Right cardiac atrium (tissue), 5 donors: ENCODE measurements around the gene ZSCAN21. TPM values are rescaled to one million over a fixed set of nuclear protein-coding genes. Genes with fewer than 3 reads are reported as not detected.

ENCODE experiments used
- ATAC-seq, 2 donors: fragments of 200-7000 bp; cut with Tn5 transposase; one replicate each; pipeline versions ENCODE4 v1.8.0 to v1.9.1; 2020; ENCODE audit warnings: moderate library complexity in 2 of 2, mild to moderate bottlenecking in 1 of 2
- DNase-seq, 3 donors: peaks; one replicate each; pipeline ENCODE4 v3.0.0-alpha.2; 2020
- H3K27ac ChIP-seq: one replicate; pipeline ENCODE4 v1.5.1; 2013; ENCODE audit warnings: mild to moderate bottlenecking, low read length, control low read depth, moderate library complexity
- H3K27me3 ChIP-seq: one replicate; pipeline ENCODE4 v1.6.1; 2013; ENCODE audit not compliant: control insufficient read depth, insufficient read depth
- H3K4me1 ChIP-seq: one replicate; pipeline ENCODE4 v1.6.1; 2013; ENCODE audit warnings: low read length; ENCODE audit not compliant: control insufficient read depth, insufficient read depth
- H3K4me3 ChIP-seq: one replicate; pipeline ENCODE4 v1.5.1; 2013; ENCODE audit warnings: low read length, control low read depth
- H3K9me3 ChIP-seq: one replicate; pipeline ENCODE4 v1.6.1; 2013; ENCODE audit warnings: low read length; ENCODE audit not compliant: control insufficient read depth
- WGBS: extraction: QIAGEN DNeasy Blood & Tissue Kit; methylation state at CpG from one replicate; pipeline ENCODE4 v1.1.7; 2013; 5-methylcytosine and 5-hydroxymethylcytosine counted together
- intact Hi-C, 4 donors: fragments of 100-400 bp; cut with DNase I; formaldehyde crosslinking; loops; one replicate each; pipeline versions ENCODE4 v1.11.0 to v1.14.0; 2022 to 2023
- polyA plus RNA-seq: library from polyadenylated mRNA; stranded (reverse); fragments of 200-250 nt; gene quantifications from one replicate; pipeline ENCODE4 v1.2.3, GENCODE V29; 2013
- total RNA-seq, 4 donors: library from RNA; stranded (reverse); fragmentation: NEBNext Ultra II Directional; extraction: Animal tissue kit (Norgen Biotek cat#: 25700); gene quantifications; one replicate each; pipeline ENCODE4 v1.2.1, GENCODE V29; 2021
- donor health status: healthy with polysubstance abuse.
- donor health status: DM: no; HTN: yes; CAD: no.
- donor health status: DM: no; HTN: no; CAD: no.
- donor health status: DM: no; HTN: yes; CAD: no; lungs with severe emphysema.
- donor health status: DM: yes; HTN: yes; CAD: no.

The ZSCAN21 gene
- total and polyA plus RNA-seq, 5 donors: 6.2 to 8.6 (median 7.6) TPM

DNA sequence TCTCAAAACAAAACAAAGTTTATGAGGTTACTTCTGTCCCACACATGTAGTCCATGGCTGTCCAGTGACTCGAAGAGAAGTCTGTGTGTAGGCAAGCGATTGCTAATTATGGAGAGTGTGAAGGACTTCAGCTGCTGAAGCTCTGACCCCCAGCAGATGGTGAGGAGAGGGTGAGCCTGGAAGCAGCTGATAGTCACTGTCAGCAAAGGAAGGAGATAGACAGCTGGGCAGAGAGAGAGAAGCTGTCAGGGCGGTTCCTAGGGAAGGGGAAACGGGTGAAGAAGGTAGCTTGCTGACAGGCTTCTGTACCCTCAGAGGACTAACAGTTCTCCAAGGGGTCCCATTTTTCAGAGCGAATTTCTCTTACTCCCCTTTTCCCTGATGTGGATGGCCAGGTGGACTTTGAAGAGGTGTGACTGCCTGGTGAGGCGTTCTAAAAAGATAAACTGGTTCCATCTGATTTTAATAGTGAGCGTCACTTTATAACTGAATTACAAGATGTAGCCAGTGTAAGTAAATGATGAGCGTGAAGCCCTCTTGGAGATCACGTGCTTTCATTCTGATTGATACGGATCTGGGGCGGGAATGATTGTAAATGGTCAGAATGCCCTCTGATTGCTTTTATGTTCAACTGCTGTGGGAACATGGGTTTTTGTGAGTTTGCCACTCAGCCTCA is 12.1 kb downstream of the ZSCAN21 start:
- Histone ChIP-seq H3K9me3 (no peaks in the 10 kb centered on the region), H3K27me3 (no peaks in the 10 kb centered on the region), H3K4me1 (no peaks in the 10 kb centered on the region), H3K27ac (no peak overlapping the region), H3K4me3 (no peak overlapping the region)
- ATAC-seq: no peak
- WGBS: 81% methylated on average over 11 of the region's 11 CpGs
- intact Hi-C loops: no loop called here
- no peak for DNase-seq

DNA sequence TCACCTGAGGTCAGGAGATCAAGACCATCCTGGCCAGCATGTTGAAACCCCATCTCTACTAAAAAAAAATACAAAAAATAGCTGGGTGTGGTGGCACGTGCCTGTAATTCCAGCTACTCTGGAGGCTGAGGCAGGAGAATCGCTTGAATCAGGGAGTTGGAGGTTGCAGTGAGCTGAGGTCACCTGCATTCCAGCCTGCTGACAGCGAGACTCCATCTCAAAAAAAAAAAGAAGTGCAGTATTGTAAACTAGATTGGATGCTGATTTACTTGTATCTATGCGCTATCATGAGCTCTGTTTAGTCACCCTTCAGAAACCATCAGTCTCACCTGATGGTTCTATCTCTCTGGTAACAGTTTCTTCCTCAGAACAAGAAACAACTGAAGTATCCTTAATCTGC is 13.8 kb downstream of the ZSCAN21 start:
- H3K4me3 ChIP-seq: no peak overlapping the region
- no peaks in the 10 kb centered on the region for H3K27me3 ChIP-seq
- no peaks in the 10 kb centered on the region for H3K9me3 ChIP-seq
- ATAC-seq: no peak
- H3K4me1 ChIP-seq: no peaks in the 10 kb centered on the region
- no peak overlapping the region for H3K27ac ChIP-seq
- no peak for DNase-seq
- 85% methylated on average over 4 of the region's 4 CpGs for WGBS
- intact Hi-C loops: no loop called here

DNA sequence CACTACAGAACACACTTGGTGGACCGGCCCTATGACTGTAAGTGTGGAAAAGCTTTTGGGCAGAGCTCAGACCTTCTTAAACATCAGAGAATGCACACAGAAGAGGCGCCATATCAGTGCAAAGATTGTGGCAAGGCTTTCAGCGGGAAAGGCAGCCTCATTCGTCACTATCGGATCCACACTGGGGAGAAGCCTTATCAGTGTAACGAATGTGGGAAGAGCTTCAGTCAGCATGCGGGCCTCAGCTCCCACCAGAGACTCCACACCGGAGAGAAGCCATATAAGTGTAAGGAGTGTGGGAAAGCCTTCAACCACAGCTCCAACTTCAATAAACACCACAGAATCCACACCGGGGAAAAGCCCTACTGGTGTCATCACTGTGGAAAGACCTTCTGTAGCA is 14.6 kb downstream of the ZSCAN21 start:
- no peaks in the 10 kb centered on the region for H3K9me3 ChIP-seq
- no peak for ATAC-seq
- 68% methylated on average over 9 of the region's 9 CpGs for WGBS
- H3K4me1 ChIP-seq: no peaks in the 10 kb centered on the region
- no peak for DNase-seq
- intact Hi-C loops: no loop called here
- H3K27me3 ChIP-seq: no peaks in the 10 kb centered on the region
- no peak overlapping the region for H3K4me3 ChIP-seq
- H3K27ac ChIP-seq: no peak overlapping the region

DNA sequence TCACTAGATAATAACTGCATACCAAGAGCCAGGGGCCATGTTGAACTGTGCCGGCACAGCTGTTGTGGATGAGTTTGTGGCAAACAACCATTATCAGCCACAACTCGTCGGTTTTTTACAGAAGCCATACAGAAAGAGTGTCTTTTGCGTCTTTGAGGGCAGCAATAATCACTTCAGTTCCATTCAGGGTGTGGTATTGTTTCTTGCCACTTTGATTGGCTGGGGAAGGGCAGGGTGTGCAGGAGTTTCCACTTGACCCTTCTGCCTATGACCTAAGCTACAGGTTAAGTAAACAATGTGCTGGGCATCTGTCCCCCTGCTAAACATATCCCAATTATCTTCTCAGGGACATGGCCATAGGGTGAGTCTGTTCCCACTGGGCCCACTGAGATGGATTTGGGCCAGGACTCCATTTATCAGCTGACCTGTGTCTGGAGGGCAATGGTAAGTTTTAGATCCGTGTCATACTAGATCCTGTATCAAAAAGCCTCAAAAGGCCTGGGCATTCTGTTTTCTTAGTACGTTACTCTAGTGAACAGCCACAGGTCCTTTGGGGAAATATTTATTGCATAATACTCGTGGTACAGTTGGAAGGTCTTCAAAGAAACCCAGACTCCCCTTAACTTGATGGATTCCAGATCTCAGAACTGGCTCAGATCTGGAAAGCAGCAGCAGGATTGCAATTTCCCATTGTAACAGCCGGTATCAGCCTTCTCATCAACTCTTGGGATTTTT is 16.0 kb downstream of the ZSCAN21 start:
- ATAC-seq (peak; percentile 80 to 89), DNase-seq (no peak)
- H3K4me3 ChIP-seq: no peak overlapping the region
- H3K4me1 ChIP-seq: no peaks in the 10 kb centered on the region
- H3K27me3 ChIP-seq: no peaks in the 10 kb centered on the region
- intact Hi-C loops: no loop called here
- peaks cover under 1% of the 10 kb centered on the region for H3K9me3 ChIP-seq
- WGBS: 40% methylated on average over 8 of the region's 8 CpGs
- peak overlapping the region; percentile 1 for H3K27ac ChIP-seq

DNA sequence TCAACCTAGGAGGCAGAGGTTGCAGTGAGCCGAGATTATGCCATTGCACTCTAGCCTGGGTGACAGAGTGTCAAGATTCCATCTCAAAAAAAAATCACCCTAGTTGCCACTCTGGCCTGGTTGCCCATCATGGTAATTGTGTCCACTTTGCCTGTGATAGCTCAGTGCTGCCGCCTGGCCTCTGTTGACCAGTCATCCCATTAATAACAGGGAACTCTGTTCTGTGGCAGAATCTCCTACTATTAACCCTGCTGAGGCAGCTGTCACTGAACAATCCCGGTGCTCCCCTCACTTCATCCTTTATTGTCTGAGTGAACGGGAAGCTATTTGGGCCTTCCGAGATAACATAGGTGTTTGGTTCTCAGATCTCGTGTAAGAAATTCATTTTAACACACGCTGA is 17.4 kb downstream of the ZSCAN21 start:
- WGBS: 74% methylated on average over 7 of the region's 7 CpGs
- intact Hi-C loops: no loop called here
- Histone ChIP-seq H3K27ac (no peak overlapping the region), H3K27me3 (no peaks in the 10 kb centered on the region), H3K9me3 (peaks cover 13% of the 10 kb centered on the region), H3K4me1 (no peaks in the 10 kb centered on the region), H3K4me3 (no peak overlapping the region)
- ATAC-seq (no peak), DNase-seq (no peak)

DNA sequence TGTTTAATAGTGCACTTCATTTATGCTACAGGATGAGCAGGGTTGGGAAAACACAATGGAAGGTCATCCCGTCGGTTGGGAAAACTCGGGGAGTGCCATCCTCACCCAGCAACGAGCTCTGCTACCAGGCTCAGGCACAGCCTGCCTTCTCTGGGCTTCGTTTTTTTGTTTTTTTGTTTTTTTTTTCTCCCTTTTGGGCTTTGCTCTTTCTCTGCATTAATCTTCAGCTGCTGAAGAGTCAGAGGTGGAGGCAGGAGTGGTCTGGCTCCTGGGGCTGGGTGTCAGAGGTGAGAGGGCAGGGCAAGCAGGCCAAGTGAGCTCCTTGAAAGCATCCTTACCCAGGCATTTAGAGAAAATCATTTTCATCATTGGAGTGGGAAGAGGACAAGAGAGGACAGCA is 20.4 kb downstream of the ZSCAN21 start:
- Histone ChIP-seq H3K4me1 (no peaks in the 10 kb centered on the region), H3K9me3 (peaks cover 19% of the 10 kb centered on the region), H3K27ac (no peak overlapping the region), H3K27me3 (no peaks in the 10 kb centered on the region), H3K4me3 (no peak overlapping the region)
- intact Hi-C loops: no loop called here
- ATAC-seq (no peak), DNase-seq (no peak)
- WGBS: 96% methylated on average over 5 of the region's 5 CpGs

DNA sequence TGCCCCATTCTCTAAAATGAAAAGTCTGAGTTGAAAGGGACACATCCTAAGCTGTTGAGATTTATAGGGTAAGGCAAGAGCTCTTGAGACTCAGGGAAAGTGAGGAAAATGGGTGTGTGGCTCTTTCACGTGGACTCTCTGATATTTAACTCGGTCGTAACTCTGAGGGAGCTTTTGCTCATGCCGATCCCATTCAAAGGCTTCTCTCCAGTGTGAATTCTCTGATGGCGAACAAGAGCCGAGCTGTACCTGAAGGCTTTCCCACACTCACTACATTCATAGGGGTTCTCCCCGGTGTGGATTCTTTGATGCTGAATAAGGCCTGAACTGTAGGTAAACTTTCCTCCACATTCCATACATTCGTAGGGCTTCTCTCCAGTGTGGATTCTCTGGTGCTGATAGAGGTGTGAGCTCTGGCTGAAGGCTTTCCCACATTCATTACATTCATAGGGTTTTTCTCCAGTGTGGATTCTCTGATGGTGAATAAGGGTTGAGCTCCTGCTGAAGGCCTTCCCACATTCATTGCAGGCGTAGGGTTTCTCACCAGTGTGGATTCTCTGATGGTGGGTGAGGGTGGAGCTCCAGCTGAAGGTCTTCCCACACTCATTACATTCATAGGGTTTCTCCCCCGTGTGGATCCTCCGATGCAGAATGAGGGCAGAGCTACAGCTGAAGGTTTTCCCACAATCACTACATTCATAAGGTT is 21.6 kb downstream of the ZSCAN21 start:
- no peak for ATAC-seq
- Histone ChIP-seq H3K27ac (no peak overlapping the region), H3K27me3 (no peaks in the 10 kb centered on the region), H3K4me3 (no peak overlapping the region), H3K9me3 (peaks cover 19% of the 10 kb centered on the region), H3K4me1 (no peaks in the 10 kb centered on the region)
- intact Hi-C loops: no loop called here
- WGBS: 98% methylated on average over 11 of the region's 11 CpGs
- no peak for DNase-seq

DNA sequence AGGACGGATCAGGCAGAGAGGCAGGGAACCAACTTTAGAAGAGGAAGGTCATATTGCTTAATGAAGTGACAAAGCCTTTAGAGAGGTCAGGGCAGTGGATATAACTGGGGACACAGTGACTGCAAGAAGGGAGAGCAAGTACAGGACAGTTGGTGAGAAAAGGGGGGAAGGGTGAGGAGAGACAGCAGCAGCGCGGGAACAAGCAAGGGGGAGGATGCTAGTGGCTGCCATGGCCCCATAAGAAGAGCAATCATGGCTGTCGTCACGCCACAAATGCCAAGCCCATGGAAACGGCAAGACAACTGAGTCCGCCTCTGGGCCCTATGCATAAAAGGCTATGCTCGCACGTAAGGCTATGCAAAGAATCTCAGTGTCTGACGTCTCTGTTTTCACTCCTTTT is 22.9 kb downstream of the ZSCAN21 start:
- WGBS: 97% methylated on average over 10 of the region's 10 CpGs
- H3K27ac ChIP-seq: no peak overlapping the region
- no peak overlapping the region for H3K4me3 ChIP-seq
- no peak for ATAC-seq
- no peak for DNase-seq
- peaks cover 19% of the 10 kb centered on the region for H3K9me3 ChIP-seq
- no peaks in the 10 kb centered on the region for H3K4me1 ChIP-seq
- intact Hi-C loops: no loop called here
- no peaks in the 10 kb centered on the region for H3K27me3 ChIP-seq

DNA sequence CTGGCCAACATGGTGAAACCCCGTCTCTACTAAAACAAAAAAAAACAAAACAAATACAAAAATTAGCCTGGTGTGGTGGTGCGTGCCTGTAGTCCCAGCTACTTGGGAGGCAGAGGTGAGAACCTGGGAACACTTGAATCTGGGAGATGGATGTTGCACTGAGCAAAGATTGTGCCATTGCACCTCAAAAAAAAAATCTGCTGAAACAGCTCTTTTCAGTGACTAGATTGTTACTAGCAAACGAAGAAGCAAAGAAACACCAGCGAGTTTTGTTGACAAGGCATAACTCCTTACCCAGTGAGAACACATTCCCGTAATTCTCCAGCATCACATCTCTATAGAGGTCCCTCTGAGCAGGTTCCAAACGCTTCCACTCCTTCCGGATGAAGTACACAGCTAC is 25.3 kb downstream of the ZSCAN21 start:
- intact Hi-C loops: no loop called here
- 95% methylated on average over 7 of the region's 7 CpGs for WGBS
- no peaks in the 10 kb centered on the region for H3K27me3 ChIP-seq
- H3K4me1 ChIP-seq: no peaks in the 10 kb centered on the region
- H3K4me3 ChIP-seq: no peak overlapping the region
- DNase-seq (no peak), ATAC-seq (no peak)
- no peak overlapping the region for H3K27ac ChIP-seq
- H3K9me3 ChIP-seq: peaks cover 19% of the 10 kb centered on the region

DNA sequence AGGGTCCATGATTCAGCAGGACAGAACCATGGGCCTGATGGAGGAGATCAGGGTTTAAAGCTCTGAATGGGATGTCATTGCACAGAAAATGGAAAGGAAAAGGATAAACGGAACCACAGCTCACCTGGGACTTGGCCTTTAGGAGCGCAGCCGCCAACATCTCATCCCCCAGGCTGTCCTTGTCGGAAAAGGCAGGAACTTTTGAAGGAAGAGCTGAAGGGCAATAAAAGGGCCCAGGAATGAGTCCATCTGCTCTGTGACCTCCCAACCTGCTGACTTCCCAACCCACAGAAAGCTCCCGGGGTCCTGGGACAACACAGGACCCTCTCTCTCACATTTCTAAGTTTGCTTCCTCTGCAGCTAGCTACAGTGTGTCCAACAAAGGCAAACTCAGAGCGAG is 25.8 kb downstream of the ZSCAN21 start:
- intact Hi-C loops: no loop called here
- Histone ChIP-seq H3K27ac (no peak overlapping the region), H3K9me3 (peaks cover 19% of the 10 kb centered on the region), H3K4me1 (peaks cover 3% of the 10 kb centered on the region), H3K27me3 (no peaks in the 10 kb centered on the region), H3K4me3 (no peak overlapping the region)
- DNase-seq (no peak), ATAC-seq (no peak)
- WGBS: 94% methylated on average over 6 of the region's 6 CpGs

DNA sequence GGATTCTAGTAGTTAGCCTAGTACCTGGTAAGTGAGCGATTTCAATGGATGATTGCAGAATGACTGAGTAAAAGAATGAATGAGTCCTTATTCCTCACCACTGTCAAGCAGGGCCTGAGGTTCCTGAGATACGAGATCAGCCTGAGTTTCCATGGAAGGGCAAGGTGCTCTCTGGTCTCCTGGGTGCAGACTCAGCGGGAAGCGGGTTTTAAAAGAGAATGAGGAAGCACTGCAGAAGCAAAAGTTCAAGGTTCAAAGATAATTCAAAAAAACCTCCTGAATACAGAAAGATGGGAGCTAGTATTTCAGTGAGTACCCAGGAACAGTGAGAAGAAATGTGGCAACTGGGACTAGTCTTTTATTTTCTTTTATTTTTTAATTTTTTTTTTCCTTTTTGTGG is 27.6 kb downstream of the ZSCAN21 start:
- H3K27ac ChIP-seq: no peak overlapping the region
- H3K4me3 ChIP-seq: no peak overlapping the region
- H3K4me1 ChIP-seq: peaks cover 3% of the 10 kb centered on the region
- peaks cover 4% of the 10 kb centered on the region for H3K9me3 ChIP-seq
- 92% methylated on average over 4 of the region's 4 CpGs for WGBS
- intact Hi-C loops: no loop called here
- no peak for ATAC-seq
- DNase-seq: no peak
- no peaks in the 10 kb centered on the region for H3K27me3 ChIP-seq
